GM12892 (cell line): ENCODE results near the gene MDFIC.
A peak's percentile ranks its signal among the peaks of the same experiment; 100 is the strongest.

Source experiments
- DNase-seq: peaks from one replicate; pipeline ENCODE4 v3.0.0; 2011; ENCODE audit not compliant: insufficient read length
- FAIRE-seq: peaks from 2 replicates; lab custom pipeline; 2011; peaks lifted over from hg19 to GRCh38; lab: Jason Lieb, UNC
- POLR2A ChIP-seq: IDR thresholded peaks from 2 replicates; pipeline ENCODE4 v1.6.1; 2011; ENCODE audit warnings: low read depth, low read length, control low read depth
- POLR2AphosphoS5 ChIP-seq: IDR thresholded peaks from 2 replicates; pipeline ENCODE4 v1.6.1; 2011; ENCODE audit warnings: low read depth, low read length, control low read depth
- TAF1 ChIP-seq: IDR thresholded peaks from 2 replicates; pipeline ENCODE4 v1.6.1; 2011; ENCODE audit warnings: low read depth, mild to moderate bottlenecking, control low read depth, low read length, borderline replicate concordance

Gene MDFIC

DNA sequence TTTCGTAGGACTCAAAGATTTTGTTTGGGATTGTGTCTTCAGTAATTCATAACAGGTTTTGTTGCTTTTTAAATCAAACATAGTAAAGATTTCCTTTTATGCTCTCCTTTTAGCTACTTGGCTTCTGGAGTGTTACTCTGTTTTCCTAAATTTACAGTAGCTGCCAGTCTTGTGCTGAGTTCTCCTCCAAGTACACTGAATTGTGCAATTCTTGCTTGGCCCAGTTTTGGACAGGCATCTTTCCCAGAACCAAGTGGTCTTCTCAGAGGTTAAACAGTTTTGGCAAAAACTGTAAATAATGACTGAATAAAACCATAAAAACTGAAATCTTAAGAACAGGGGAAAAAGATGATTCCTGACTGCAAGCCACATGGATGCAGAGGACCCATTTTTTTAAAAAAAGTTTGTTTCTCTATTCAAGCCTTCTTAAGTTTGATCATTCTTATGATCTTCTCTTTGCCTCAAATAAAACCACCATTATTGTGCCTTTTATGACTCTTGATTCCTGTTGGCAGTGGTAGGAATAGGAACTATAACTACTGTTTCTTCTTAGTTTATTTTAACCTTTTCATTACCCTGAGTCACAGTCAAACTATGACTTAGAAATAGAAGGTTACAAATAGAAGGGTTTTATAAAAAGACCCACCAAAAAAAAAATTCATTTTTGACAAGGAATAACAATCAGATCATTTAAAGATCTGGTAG, 88.0 kb downstream of the MDFIC start:
- FAIRE-seq = peak; percentile 74
- TF ChIP-seq POLR2AphosphoS5 (no peak), POLR2A (no peak), TAF1 (no peak)
- no peak for DNase-seq

DNA sequence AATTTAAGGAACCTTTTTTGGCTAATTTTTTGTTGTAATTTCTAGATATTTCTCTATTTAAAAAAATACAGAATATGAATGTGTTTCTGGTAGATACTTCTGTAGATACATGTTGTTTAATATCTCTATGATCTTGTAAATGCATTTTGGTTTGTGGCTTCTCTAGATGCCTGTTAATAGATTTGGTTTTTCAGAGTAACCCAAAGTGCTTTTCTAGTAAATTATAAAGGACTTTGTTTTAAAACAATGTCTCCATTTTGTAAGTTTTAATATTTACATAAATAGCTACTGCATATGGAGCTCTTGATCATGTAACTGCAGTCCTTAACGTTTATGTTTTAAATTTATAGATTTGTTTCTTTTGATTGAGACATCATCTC, 88.5 kb downstream of the MDFIC start:
- no peak for DNase-seq
- TF ChIP-seq POLR2A = no peak
- no peak for TF ChIP-seq POLR2AphosphoS5
- no peak for TF ChIP-seq TAF1
- no peak for FAIRE-seq

DNA sequence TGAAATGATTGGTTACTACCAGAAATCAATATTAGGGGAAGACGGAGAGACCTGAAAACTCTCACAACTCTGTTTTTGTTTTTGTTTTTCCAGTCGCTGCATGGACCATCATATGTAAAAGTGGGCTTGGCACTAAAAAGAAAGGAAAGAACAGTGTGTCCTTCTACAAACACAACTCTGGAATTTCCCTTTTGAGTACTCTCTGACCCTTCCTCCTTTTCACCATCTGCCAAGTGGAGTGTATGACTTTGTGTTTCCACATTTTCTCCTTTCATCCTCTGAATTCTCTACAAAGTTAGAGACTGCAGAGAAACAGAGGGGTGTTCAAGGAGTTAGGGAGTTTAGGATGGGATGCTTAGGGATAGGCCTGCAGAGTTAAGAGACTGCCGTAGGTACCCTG, 92.0 kb downstream of the MDFIC start:
- peak; percentile 63 for FAIRE-seq
- TF ChIP-seq TAF1 = no peak
- TF ChIP-seq POLR2AphosphoS5 = no peak
- no peak for TF ChIP-seq POLR2A
- DNase-seq = no peak

DNA sequence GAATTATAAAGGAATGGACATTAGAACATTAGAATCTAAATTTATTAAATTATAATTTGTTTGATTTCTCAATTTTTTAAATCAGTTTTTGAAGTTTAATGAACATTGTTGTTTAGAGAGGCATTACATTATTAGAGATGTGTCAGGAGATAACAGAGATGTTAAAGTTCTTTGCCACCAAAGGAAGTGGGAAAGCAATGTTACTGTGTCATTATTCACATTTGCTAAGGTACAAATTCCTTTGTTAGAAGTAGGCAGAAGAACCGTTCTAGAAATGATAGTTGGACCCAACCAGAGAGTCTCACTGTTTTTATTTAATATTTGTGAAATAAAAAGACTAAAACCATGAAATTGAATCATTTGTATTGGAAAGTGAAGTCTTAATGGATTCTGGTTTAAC, 92.9 kb downstream of the MDFIC start:
- DNase-seq (no peak), FAIRE-seq (no peak)

DNA sequence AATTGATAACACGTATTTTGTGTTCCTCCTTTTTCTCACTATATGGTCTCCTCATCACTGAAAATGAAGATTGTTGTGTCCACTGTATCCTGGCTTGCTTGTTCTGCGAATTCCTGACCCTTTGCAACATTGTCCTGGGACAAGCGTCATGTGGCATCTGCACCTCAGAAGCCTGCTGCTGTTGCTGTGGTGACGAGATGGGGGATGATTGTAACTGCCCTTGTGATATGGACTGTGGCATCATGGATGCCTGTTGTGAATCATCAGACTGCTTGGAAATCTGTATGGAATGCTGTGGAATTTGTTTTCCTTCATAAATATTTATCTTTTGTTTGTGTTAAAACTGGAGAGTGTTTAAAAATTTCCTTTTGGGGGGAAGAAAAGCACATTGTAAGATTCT, 93.7 kb downstream of the MDFIC start:
- DNase-seq = no peak
- no peak for FAIRE-seq
- TF ChIP-seq POLR2AphosphoS5 = no peak

More for the DNA sequence above, 92.9 kb downstream of the MDFIC start:
- TF ChIP-seq POLR2AphosphoS5 = no peak
- no peak for TF ChIP-seq POLR2A
- no peak for TF ChIP-seq TAF1

DNA sequence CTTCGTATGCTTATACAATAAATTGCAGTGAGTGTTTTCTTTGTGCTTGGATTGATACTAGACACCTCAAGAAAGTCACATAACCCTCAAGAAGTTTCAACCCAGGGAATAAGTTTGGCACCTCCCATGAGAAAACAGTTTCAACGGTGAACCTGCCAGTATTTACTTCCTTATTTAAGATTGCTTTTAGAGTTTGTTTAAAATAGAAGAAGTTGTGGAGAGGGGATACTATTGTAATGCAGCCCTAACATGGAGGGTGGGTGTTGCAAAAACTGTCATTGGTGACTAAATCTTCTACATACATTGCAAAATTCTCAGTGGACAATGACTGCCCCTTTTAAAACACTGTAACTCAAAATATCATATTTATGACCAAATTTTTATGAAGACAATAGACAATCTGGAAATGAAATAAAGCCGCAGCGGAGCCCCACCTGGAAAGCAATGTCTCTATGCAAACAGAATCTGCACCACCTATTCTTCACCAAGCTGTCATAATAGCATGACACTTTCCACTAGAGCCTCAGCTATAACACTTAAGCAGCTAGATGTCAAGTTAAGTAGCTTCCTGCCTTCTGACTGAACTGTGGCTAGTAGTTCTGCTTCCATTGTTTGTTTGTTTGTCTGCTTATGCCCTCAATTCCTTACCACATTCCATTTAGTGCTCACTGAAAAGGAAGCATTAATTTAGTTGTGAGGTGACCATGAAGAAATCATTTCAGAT, 98.2 kb downstream of the MDFIC start:
- TF ChIP-seq POLR2A (no peak), POLR2AphosphoS5 (no peak), TAF1 (no peak)
- FAIRE-seq (peak; percentile 54), DNase-seq (no peak)

DNA sequence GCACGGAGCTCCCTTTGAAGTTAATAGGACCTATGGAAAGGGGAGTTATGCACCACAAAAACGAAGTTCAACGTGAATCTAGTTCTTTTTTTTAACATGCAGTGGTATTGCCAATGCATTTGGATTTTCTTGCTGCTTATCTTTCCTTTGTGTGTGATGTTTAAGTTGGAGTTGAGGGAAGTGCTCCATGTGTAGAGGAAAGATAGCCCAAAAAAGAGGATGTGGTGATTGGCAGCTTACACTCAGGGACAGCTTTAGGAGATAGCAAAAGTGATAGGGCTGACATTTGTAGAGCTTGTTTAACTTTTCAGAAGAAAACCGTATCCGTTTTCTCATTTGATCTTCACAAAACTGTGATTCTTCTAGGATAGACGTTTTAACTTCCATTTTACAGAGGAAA, 101.3 kb downstream of the MDFIC start:
- DNase-seq = no peak
- FAIRE-seq = no peak
- TF ChIP-seq POLR2AphosphoS5 (no peak), POLR2A (no peak), TAF1 (no peak)

DNA sequence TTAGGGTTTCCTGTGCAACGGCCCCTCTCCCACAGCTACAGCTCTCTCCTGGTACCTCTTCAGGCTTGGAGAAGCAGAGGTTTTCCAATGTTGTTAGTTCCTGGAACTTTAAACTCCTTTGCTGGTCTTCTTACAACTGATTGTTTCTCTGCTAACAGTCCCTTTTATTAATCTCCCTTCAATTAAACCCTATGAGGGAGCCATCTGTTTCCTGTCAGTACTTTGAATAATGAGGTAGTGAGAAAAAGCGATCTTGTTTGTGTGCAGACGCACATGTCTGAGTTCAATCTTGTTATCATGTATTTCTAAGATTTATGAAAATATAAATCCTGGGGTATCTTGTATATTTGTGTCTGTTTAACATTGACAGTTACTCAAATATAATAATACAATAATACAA, 102.4 kb downstream of the MDFIC start:
- TF ChIP-seq POLR2A (no peak), TAF1 (no peak), POLR2AphosphoS5 (no peak)
- no peak for DNase-seq
- FAIRE-seq = no peak

DNA sequence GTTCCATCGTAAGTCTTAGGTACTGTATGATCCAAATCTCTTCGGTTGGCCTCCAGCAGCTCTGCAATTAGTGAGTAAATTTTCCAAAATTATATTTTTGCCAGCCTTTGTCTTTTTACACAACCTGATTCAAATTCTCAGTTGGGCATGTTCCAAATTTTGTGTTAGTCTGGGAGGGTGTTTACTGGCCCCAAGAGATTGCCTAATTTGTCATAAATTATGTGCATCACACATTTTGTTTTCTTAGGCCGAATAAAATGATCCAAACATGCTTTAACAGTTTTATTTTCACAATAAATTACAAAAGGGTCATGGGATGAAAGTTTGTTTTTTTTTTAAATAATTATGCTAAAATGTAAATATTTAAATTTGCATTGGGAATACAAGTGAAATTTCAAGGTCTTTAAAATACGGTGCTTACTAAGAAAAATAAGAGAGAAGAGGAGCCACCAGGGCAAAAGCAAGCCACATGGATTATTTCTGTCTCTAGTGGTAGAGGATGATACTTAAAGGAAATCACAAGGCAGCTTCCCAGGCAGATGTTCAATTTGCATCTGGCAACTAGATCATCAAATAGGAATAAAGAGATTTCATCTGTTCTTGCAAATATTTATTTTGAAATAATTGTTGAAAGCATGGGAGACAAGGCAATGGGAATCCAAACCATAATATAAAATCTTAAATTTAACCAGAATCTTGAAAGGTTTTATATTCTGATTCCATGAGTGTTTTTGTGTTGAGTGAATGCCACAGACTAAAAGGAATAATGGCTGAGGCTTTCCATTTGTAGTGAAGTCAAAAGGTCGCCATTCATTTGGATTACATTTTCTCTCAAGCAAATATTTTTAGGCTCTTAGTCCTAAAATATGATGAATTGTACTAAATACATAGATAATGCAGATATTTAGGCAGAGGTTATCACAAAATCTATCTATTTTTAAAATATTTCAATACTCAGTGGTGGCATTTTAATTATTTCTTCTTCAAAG, 111.1 kb downstream of the MDFIC start:
- no peak for FAIRE-seq
- DNase-seq = no peak
- TF ChIP-seq TAF1 (no peak), POLR2A (no peak), POLR2AphosphoS5 (no peak)

DNA sequence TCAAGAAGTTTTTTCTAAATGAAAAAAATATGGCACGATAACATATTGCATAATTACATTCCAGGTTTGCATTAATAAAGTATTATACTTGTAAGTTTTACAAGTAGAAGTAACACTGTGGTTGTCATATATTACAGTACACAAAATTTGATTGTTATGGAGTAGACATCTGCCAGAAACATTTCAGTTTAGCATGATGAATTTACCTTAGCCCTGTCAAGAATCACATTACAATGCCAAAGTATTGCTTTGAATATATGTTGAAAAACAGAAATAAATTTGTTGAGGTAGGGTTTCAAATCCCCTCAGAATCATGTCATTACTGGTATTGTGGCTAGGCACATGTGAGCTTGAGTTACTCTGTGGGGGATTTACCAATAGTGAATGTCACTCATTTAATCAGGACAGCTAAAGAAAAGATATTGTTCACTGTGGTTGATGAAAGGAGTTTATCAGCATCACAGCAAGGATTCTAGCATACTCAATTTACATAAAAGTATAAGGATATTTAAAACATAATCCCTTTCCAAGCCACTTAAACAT, 112.1 kb downstream of the MDFIC start:
- FAIRE-seq = no peak
- DNase-seq = no peak
- TF ChIP-seq POLR2AphosphoS5 (no peak), POLR2A (no peak), TAF1 (no peak)

DNA sequence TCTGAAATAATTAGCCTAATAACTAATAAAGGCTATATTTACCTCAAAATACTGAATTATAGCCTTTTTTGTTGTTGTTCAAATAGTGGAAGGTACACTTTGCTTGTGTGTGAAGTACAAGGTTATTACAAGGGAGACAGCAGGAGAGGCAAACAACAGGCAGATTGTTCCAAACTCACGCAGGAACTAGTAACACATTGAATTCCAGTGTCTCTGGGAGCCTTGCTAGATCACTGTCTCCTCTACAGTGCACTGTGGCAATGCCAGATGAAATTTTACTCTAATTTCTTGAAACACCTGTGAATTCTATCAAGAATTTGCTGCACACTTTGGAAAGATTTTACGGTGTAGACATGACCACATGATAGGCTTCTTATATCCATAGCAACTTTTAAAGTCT, 112.6 kb downstream of the MDFIC start:
- no peak for TF ChIP-seq TAF1
- no peak for TF ChIP-seq POLR2AphosphoS5
- no peak for TF ChIP-seq POLR2A
- FAIRE-seq = no peak
- no peak for DNase-seq
